NCI-H187 (cell line): ENCODE results near the gene BRD1.
"Not testable (repeated sequence)": the region's sequence is repeated elsewhere in the genome, so short reads cannot be mapped to it uniquely, and the experiment has no call there.

Experiments used
- DNase-seq, 2 experiments: peaks; one replicate each; lab custom pipeline; 2025; lab: John Stamatoyannopoulos, UW

The BRD1 gene

GRCh38 chr22:49853981-49854831 lies 26.5 kb upstream of the BRD1 start:
- DNase-seq = no peak

GRCh38 chr22:49852898-49853894 lies 25.5 kb upstream of the BRD1 start, which contains the start of gene ZBED4:
TSS of gene ZBED4 (plus strand) at chr22:49853844. CDS start at chr22:49883663, 29,819 bp downstream.
- DNase-seq = peak; percentile 20 to 41

- not testable (repeated sequence) for DNase-seq
Observed at GRCh38 chr22:49852568-49852897, 24.9 kb upstream of the BRD1 start.

- DNase-seq = no peak
Observed at GRCh38 chr22:49850959-49851802, 23.5 kb upstream of the BRD1 start.

- no peak for DNase-seq
Observed at GRCh38 chr22:49850021-49850911, 22.6 kb upstream of the BRD1 start.

GRCh38 chr22:49849161-49850020 lies 21.7 kb upstream of the BRD1 start:
- no peak for DNase-seq

- no peak for DNase-seq
Observed at GRCh38 chr22:49848690-49849160, 21.1 kb upstream of the BRD1 start.

- DNase-seq = no peak
Observed at GRCh38 chr22:49847751-49848689, 20.3 kb upstream of the BRD1 start.

GRCh38 chr22:49845666-49846459 lies 18.2 kb upstream of the BRD1 start:
- no peak for DNase-seq

GRCh38 chr22:49845241-49845640 lies 17.6 kb upstream of the BRD1 start:
- DNase-seq = no peak

- DNase-seq = no peak
Observed at GRCh38 chr22:49838771-49839717, 11.4 kb upstream of the BRD1 start.

GRCh38 chr22:49833340-49834007 lies 5.8 kb upstream of the BRD1 start:
- DNase-seq = no peak

GRCh38 chr22:49829044-49829853 lies 1.6 kb upstream of the BRD1 start:
- DNase-seq = no peak

GRCh38 chr22:49828599-49828965 lies 909 bp upstream of the BRD1 start:
- DNase-seq = no peak

- DNase-seq = no peak
Observed at GRCh38 chr22:49827271-49827852, 311 bp downstream of the BRD1 start.
